HEK293 (cell line): ENCODE results near the gene CDADC1.

Experiments used
- CTCF ChIA-PET: fragments of 350-600 bp; formaldehyde crosslinking; extraction: SDS; loops from one replicate; lab custom pipeline; 2021; ENCODE audit warnings: antibody characterized with exemption; lab: Yijun Ruan, JAX
- POLR2A ChIA-PET: fragments of 300-600 bp; formaldehyde crosslinking; extraction: SDS; loops from one replicate; lab custom pipeline; 2020; ENCODE audit warnings: antibody characterized with exemption, inconsistent platforms; lab: Yijun Ruan, JAX
- H3K27ac ChIP-seq: fragments of 200-500 bp; sonication (Bioruptor generic); 2 replicates; pipeline ENCODE4 v1.5.1; 2014; ENCODE audit warnings: low read depth, low read length, control low read depth, inconsistent platforms; ENCODE audit errors: extremely low read depth
- H3K36me3 ChIP-seq, 2 experiments: fragments of 200-500 bp in 1 of 2; sonication (Bioruptor generic) in 1 of 2; 1 replicate in 1 of 2; 2 replicates in 1 of 2; pipeline ENCODE4 v1.5.1; 2014 to 2017; ENCODE audit warnings: inconsistent platforms in 2 of 2, low read length in 2 of 2; ENCODE audit not compliant: control insufficient read depth in 2 of 2, insufficient read depth in 1 of 2
- H3K4me1 ChIP-seq: fragments of 200-500 bp; sonication (Bioruptor generic); 2 replicates; pipeline ENCODE4 v1.5.1; 2014; ENCODE audit warnings: mild to moderate bottlenecking, low read length, inconsistent platforms; ENCODE audit not compliant: control insufficient read depth, insufficient read depth
- H3K4me3 ChIP-seq: 2 replicates; pipeline ENCODE4 v1.5.1; 2011; ENCODE audit warnings: low read depth, mild to moderate bottlenecking, control low read depth, low read length, moderate library complexity
- H3K9me3 ChIP-seq: fragments of 200-500 bp; sonication (Bioruptor generic); 2 replicates; pipeline ENCODE4 v1.5.1; 2014; ENCODE audit warnings: low read depth, low read length, inconsistent platforms; ENCODE audit not compliant: control insufficient read depth, insufficient read depth
- BCL11A ChIP-seq: fragments of 450-650 bp; formaldehyde crosslinking; IDR thresholded peaks from 2 replicates; pipeline ENCODE4 v1.5.1; 2016; ENCODE audit warnings: low read depth, missing biosample characterization, missing genetic modification characterization
- FEZF1 ChIP-seq: fragments of 450-650 bp; formaldehyde crosslinking; IDR thresholded peaks from 2 replicates; pipeline ENCODE4 v1.5.1; 2016; ENCODE audit warnings: missing biosample characterization, missing genetic modification characterization
- GLIS2 ChIP-seq: fragments of 450-650 bp; formaldehyde crosslinking; IDR thresholded peaks from 2 replicates; pipeline ENCODE4 v1.5.1; 2016; ENCODE audit warnings: missing biosample characterization, missing genetic modification characterization
- SALL2 ChIP-seq: fragments of 450-650 bp; formaldehyde crosslinking; IDR thresholded peaks from 2 replicates; pipeline ENCODE4 v1.5.0; 2017; ENCODE audit warnings: missing biosample characterization, mild to moderate bottlenecking, missing genetic modification characterization, borderline replicate concordance
- SP7 ChIP-seq: fragments of 450-650 bp; formaldehyde crosslinking; IDR thresholded peaks from 2 replicates; pipeline ENCODE4 v1.5.1; 2016; ENCODE audit warnings: missing biosample characterization, missing genetic modification characterization
- ZBTB10 ChIP-seq: fragments of 450-650 bp; formaldehyde crosslinking; IDR thresholded peaks from 2 replicates; pipeline ENCODE4 v1.5.1; 2016; ENCODE audit warnings: missing biosample characterization, missing genetic modification characterization
- ZBTB6 ChIP-seq: fragments of 450-650 bp; formaldehyde crosslinking; IDR thresholded peaks from 2 replicates; pipeline ENCODE4 v1.5.1; 2017; ENCODE audit warnings: missing biosample characterization, missing genetic modification characterization
- ZFHX2 ChIP-seq: fragments of 450-650 bp; formaldehyde crosslinking; conservative IDR thresholded peaks from 2 replicates; pipeline ENCODE4 v1.5.1; 2016; ENCODE audit warnings: missing biosample characterization, missing genetic modification characterization
- ZFP41 ChIP-seq: fragments of 450-650 bp; formaldehyde crosslinking; IDR thresholded peaks from 2 replicates; pipeline ENCODE4 v1.5.1; 2016; ENCODE audit warnings: missing biosample characterization, missing genetic modification characterization, borderline replicate concordance
- ZNF112 ChIP-seq: fragments of 450-650 bp; formaldehyde crosslinking; IDR thresholded peaks from 2 replicates; pipeline ENCODE4 v1.5.0; 2017; ENCODE audit warnings: missing biosample characterization, missing genetic modification characterization
- ZNF169 ChIP-seq: fragments of 450-650 bp; formaldehyde crosslinking; IDR thresholded peaks from 2 replicates; pipeline ENCODE4 v1.5.1; 2016; ENCODE audit warnings: missing biosample characterization, missing genetic modification characterization
- ZNF214 ChIP-seq: fragments of 450-650 bp; formaldehyde crosslinking; IDR thresholded peaks from 2 replicates; pipeline ENCODE4 v1.5.1; 2017; ENCODE audit warnings: missing biosample characterization, mild to moderate bottlenecking, missing genetic modification characterization, borderline replicate concordance
- ZNF23 ChIP-seq: fragments of 450-650 bp; formaldehyde crosslinking; IDR thresholded peaks from 2 replicates; pipeline ENCODE4 v1.5.1; 2016; ENCODE audit warnings: missing biosample characterization, missing genetic modification characterization, borderline replicate concordance
- ZNF335 ChIP-seq: fragments of 450-650 bp; formaldehyde crosslinking; conservative IDR thresholded peaks from 2 replicates; pipeline ENCODE4 v1.5.1; 2016; ENCODE audit warnings: missing biosample characterization, missing genetic modification characterization
- ZNF37A ChIP-seq: fragments of 450-650 bp; IDR thresholded peaks from 2 replicates; pipeline ENCODE4 v1.5.1; 2018; ENCODE audit warnings: missing biosample characterization, missing genetic modification characterization
- ZNF558 ChIP-seq: fragments of 450-650 bp; formaldehyde crosslinking; IDR thresholded peaks from 2 replicates; pipeline ENCODE4 v1.5.1; 2016; ENCODE audit warnings: missing biosample characterization, missing genetic modification characterization
- ZNF621 ChIP-seq: fragments of 450-650 bp; formaldehyde crosslinking; IDR thresholded peaks from 2 replicates; pipeline ENCODE4 v1.5.1; 2017; ENCODE audit warnings: missing biosample characterization, missing genetic modification characterization
- ZNF623 ChIP-seq: fragments of 450-650 bp; formaldehyde crosslinking; IDR thresholded peaks from 2 replicates; pipeline ENCODE4 v1.5.1; 2016; ENCODE audit warnings: missing biosample characterization, missing genetic modification characterization
- ZNF624 ChIP-seq: fragments of 450-650 bp; formaldehyde crosslinking; IDR thresholded peaks from 2 replicates; pipeline ENCODE4 v1.5.1; 2017; ENCODE audit warnings: missing biosample characterization, missing genetic modification characterization
- ZNF701 ChIP-seq: fragments of 450-650 bp; formaldehyde crosslinking; IDR thresholded peaks from 2 replicates; pipeline ENCODE4 v1.5.1; 2016; ENCODE audit warnings: missing biosample characterization, missing genetic modification characterization
- ZNF776 ChIP-seq: fragments of 450-650 bp; formaldehyde crosslinking; IDR thresholded peaks from 2 replicates; pipeline ENCODE4 v1.5.0; 2017; ENCODE audit warnings: missing biosample characterization, missing genetic modification characterization, borderline replicate concordance
- ZSCAN30 ChIP-seq: fragments of 450-650 bp; IDR thresholded peaks from 2 replicates; pipeline ENCODE4 v1.5.1; 2018; ENCODE audit warnings: missing biosample characterization, mild to moderate bottlenecking, missing genetic modification characterization, moderate library complexity
- TF ChIP-seq, protein P1 (sequence below): fragments of 450-650 bp; formaldehyde crosslinking; IDR thresholded peaks from 2 replicates; pipeline ENCODE4 v1.5.1; 2017; ENCODE audit warnings: missing biosample characterization, missing genetic modification characterization
- TF ChIP-seq, protein P2 (sequence below): fragments of 450-650 bp; formaldehyde crosslinking; IDR thresholded peaks from 2 replicates; pipeline ENCODE4 v1.5.1; 2016; ENCODE audit warnings: missing biosample characterization, missing genetic modification characterization

Gene CDADC1

GRCh38 chr13:49214917-49215376, 32.8 kb upstream of the CDADC1 start:
- ChIA-PET POLR2A (no interaction called here), CTCF (interaction anchor here (0.8 kb wide), 1 partner anchor 14 kb away, joined by 3 read pairs; no protein-coding TSS in a partner anchor)
- peaks cover 0 to 2% of the 10 kb centered on the region in 2 experiments; a peak in 1 of 3 replicates for H3K36me3 ChIP-seq
- H3K9me3 ChIP-seq = no peaks in the 10 kb centered on the region
- no peak overlapping the region for H3K4me3 ChIP-seq
- TF ChIP-seq ZSCAN30 (tag by site-specific recombination) (no peak), ZNF776 (tag by site-specific recombination) (no peak), ZBTB6 (tag by site-specific recombination) (no peak), ZNF214 (tag by site-specific recombination) (no peak), ZFHX2 (peak; percentile 16), ZNF335 (tag by site-specific recombination) (no peak), SP7 (tag by site-specific recombination) (no peak), ZNF701 (no peak)
- no peak overlapping the region for H3K27ac ChIP-seq
- no peaks in the 10 kb centered on the region for H3K4me1 ChIP-seq

GRCh38 chr13:49216334-49216733, 31.4 kb upstream of the CDADC1 start:
- H3K9me3 ChIP-seq = no peaks in the 10 kb centered on the region
- CTCF ChIA-PET = interaction anchor here (0.6 kb wide), 1 partner anchor 409 kb away, joined by 3 read pairs; no protein-coding TSS in a partner anchor
- H3K4me3 ChIP-seq = no peak overlapping the region
- POLR2A ChIA-PET = no interaction called here
- no peaks in the 10 kb centered on the region for H3K4me1 ChIP-seq
- H3K36me3 ChIP-seq = no peaks in the 10 kb centered on the region
- TF ChIP-seq ZNF621 (tag by site-specific recombination) (no peak), ZNF169 (tag by site-specific recombination) (no peak), GLIS2 (tag by site-specific recombination) (no peak), FEZF1 (no peak), ZNF623 (tag by site-specific recombination) (no peak), ZNF112 (tag by site-specific recombination) (no peak), ZBTB10 (tag by site-specific recombination) (no peak), ZNF23 (tag by site-specific recombination) (no peak), ZNF701 (no peak), BCL11A (tag by site-specific recombination) (no peak), ZFP41 (tag by site-specific recombination) (no peak), ZNF558 (no peak), SALL2 (tag by site-specific recombination) (no peak), ZNF624 (tag by site-specific recombination) (no peak), ZNF37A (tag by site-specific recombination) (no peak)
- TF ChIP-seq, protein P1, sequence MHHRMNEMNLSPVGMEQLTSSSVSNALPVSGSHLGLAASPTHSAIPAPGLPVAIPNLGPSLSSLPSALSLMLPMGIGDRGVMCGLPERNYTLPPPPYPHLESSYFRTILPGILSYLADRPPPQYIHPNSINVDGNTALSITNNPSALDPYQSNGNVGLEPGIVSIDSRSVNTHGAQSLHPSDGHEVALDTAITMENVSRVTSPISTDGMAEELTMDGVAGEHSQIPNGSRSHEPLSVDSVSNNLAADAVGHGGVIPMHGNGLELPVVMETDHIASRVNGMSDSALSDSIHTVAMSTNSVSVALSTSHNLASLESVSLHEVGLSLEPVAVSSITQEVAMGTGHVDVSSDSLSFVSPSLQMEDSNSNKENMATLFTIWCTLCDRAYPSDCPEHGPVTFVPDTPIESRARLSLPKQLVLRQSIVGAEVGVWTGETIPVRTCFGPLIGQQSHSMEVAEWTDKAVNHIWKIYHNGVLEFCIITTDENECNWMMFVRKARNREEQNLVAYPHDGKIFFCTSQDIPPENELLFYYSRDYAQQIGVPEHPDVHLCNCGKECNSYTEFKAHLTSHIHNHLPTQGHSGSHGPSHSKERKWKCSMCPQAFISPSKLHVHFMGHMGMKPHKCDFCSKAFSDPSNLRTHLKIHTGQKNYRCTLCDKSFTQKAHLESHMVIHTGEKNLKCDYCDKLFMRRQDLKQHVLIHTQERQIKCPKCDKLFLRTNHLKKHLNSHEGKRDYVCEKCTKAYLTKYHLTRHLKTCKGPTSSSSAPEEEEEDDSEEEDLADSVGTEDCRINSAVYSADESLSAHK = no peak
- TF ChIP-seq, protein P2, sequence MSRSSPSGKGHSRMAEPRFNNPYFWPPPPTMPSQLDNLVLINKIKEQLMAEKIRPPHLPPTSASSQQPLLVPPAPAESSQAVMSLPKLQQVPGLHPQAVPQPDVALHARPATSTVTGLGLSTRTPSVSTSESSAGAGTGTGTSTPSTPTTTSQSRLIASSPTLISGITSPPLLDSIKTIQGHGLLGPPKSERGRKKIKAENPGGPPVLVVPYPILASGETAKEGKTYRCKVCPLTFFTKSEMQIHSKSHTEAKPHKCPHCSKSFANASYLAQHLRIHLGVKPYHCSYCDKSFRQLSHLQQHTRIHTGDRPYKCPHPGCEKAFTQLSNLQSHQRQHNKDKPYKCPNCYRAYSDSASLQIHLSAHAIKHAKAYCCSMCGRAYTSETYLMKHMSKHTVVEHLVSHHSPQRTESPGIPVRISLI (tag by site-specific recombination) = no peak
- H3K27ac ChIP-seq = no peak overlapping the region
